Left renal pelvis (tissue), 4 donors: ENCODE results near the gene CD164L2. TPM values are rescaled to one million over a fixed set of nuclear protein-coding genes. Genes with fewer than 3 reads are reported as not detected.
"Not testable (repeated sequence)": the region's sequence is repeated elsewhere in the genome, so short reads cannot be mapped to it uniquely, and the experiment has no call there.

Source experiments
- DNase-seq, 4 donors: peaks; one replicate each; pipeline ENCODE4 v3.0.0-alpha.2; 2013; ENCODE audit warnings: low read depth in 4 of 4, low spot score in 3 of 4
- polyA plus RNA-seq, 4 donors: library from polyadenylated mRNA; unstranded; fragments of 120-200 nt; gene quantifications; one replicate each; pipeline ENCODE4 v1.2.1, GENCODE V29; 2013; ENCODE audit not compliant: insufficient read length in 4 of 4

Gene CD164L2
- under 1 TPM in 3 of 4 donors, not detected in 1; 0.20 to 0.26 (median 0.20) TPM for polyA plus RNA-seq

- DNase-seq, result no peak
Measured at GRCh38 chr1:27383039-27383605, at the start of gene CD164L2. CD164L2 (minus strand) TSS chr1:27383333; CDS start chr1:27383239, 94 bp downstream.

DNA sequence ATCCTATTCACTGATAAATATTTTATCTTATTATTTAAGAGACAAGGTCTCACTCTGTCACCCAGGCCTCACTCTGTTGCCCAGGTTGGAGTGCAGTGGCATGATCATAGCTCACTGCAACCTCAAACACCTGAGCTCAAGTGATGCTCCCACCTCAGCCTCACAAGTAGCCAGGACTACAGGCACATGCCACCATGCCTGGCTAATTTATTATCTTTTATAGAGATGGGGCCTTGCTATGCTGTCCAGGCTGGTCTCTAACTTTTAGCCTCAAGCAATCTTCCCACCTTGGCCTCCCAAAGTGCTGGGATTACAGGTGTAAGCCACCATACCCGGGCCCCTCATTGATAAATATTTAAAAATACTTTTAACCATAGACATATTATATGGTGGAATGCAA lies 49.6 kb upstream of the CD164L2 start:
- not testable (repeated sequence) for DNase-seq

GRCh38 chr1:27431601-27431940 lies 48.4 kb upstream of the CD164L2 start:
- DNase-seq, result no peak

DNA sequence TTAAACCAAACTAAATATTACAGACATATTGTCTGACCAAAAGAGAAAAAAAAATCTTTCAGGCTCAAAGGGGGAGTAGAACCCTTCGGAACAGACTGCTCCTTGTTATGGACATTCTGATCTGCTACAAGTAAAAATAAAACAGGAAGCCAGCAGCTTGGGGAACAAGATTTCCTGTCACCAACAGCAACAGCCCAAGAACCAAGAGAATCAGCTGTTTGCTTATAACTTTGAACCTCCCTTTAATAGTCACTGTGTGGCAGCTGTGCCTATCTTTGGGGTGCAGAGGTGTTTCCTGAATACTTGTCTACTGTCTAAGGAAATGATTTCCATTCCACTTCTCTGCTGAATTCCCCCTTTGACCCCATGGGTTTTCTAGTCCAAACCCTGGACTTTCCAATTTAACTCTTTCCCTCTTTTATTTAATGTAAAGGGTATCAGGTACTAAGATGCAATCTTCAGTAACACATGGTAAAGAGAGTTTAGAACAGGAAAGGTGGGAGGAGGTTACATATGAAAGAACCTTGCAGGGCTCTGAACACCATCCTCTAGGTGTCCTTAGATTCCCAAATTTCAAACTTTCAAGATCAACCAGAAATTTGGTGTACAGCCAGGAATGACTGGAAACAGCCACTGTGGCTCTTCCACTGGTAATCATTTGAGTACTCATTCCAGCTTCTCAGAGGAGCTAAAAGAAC lies 47.9 kb upstream of the CD164L2 start:
- no peak for DNase-seq

GRCh38 chr1:27429029-27429425 lies 45.9 kb upstream of the CD164L2 start:
- no peak for DNase-seq

- no peak for DNase-seq
Measured at GRCh38 chr1:27428316-27429028, 45.3 kb upstream of the CD164L2 start.

GRCh38 chr1:27427816-27428315 lies 44.7 kb upstream of the CD164L2 start:
- DNase-seq, result no peak

- no peak for DNase-seq
Measured at GRCh38 chr1:27427329-27427728, 44.2 kb upstream of the CD164L2 start.

GRCh38 chr1:27423709-27424108 lies 40.6 kb upstream of the CD164L2 start:
- DNase-seq, result no peak

DNA sequence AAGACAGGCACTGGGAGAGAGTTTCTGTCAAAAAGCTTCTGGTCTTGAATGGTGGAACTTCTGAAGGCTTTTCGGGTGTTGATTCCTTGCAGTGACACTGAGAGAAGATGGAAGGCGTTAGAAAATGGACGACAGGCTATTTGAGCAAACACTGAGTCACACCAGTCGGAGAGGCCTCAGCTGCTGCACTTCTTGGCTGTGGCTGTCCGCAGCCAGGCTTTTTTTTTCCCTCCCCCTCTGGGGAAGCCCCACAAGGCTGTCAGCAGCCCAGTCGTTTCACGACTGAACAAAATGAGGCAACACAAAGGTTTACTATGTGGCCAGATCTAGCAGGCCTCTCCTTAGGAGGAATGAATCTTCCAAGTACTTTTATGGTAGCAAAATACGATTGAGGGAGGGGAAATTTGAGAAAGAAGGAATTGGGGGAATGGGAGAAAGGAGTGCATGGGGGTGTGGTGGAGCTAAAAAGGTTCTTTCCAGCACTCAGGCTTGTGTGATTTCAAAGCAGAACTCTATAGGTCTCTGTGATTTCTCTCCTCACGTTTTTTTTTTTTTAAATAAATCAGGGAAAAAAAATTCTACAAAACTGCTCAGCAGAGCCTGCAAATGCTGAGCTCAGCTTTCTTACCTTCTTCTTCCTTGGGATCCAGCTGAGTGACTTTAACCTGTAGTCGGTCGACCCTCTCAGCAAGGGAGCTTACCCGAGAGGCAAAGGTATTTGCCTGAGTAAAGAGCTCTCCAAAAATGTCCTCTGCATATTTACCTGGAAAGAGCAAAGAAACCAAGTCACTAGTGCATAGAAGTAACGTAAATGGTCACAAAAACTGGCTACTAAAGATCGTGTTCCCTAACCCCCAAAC lies 35.4 kb upstream of the CD164L2 start:
- DNase-seq, result peak in 1 of 4 donors; percentile 57

- DNase-seq, result no peak
Measured at GRCh38 chr1:27417713-27418112, 34.6 kb upstream of the CD164L2 start.

- no peak for DNase-seq
Measured at GRCh38 chr1:27416387-27417111, 33.4 kb upstream of the CD164L2 start.

DNA sequence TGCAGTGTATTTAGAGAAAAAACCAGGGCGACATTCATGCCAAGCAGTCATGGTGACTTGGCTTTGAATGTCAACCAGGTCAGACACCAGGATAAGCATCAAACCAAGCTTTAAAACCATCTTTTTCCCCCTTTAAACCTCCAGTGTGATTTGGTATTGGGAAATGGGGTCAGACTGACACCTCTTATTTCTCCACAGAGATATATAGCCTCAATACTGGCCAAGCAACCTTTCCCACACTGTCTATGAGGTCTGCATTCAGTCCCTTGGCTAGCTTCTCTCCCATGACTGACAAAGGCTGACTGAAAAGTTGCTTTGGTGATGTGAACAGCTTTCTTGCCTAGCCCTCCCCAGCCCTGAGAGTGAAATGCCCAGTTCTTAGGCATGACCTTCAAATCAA lies 31.0 kb upstream of the CD164L2 start:
- no peak for DNase-seq

- no peak for DNase-seq
Measured at GRCh38 chr1:27413004-27413403, 29.9 kb upstream of the CD164L2 start.

GRCh38 chr1:27412502-27412901 lies 29.4 kb upstream of the CD164L2 start:
- no peak for DNase-seq

DNA sequence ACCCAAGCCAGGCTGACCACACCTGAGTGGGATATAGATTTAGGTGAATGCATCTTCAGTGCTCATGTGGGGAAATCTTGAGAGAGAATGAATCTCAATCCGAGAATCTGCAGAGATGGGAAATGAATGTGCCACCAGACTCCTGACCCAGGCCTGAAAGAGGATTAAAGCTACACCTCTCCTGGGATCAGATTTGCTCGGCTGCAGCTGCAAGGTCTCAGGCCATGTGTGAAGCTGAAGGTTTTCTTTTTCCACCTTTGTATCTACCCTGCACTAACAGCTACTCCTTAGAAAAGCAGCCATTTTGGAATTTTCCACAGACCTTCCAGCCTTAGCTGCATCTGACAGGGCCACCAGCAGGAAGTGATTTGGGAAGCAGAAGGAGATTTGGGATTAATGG lies 27.6 kb upstream of the CD164L2 start:
- DNase-seq, result no peak

DNA sequence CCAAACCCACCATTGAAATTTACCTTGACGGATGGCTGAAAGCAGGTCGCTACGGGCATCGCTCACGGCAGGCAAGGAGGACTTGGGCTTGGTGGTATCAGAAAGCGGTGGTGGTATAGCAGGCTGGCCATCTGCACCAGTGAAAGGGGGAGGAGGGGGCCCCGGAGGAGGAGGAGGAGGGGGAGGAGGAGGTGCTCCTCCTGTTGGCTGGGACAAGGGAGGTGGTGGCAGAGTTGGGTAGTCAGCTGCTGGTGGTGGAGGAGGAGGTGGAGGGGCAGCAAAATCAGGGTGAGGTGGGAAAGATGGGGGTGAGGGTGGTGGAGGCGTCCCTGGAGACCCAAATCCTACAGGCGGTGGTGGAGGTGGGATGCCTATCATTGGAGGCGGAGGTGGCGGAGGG lies 26.5 kb upstream of the CD164L2 start:
- no peak for DNase-seq

- no peak for DNase-seq
Measured at GRCh38 chr1:27408151-27408550, 25.0 kb upstream of the CD164L2 start.

DNA sequence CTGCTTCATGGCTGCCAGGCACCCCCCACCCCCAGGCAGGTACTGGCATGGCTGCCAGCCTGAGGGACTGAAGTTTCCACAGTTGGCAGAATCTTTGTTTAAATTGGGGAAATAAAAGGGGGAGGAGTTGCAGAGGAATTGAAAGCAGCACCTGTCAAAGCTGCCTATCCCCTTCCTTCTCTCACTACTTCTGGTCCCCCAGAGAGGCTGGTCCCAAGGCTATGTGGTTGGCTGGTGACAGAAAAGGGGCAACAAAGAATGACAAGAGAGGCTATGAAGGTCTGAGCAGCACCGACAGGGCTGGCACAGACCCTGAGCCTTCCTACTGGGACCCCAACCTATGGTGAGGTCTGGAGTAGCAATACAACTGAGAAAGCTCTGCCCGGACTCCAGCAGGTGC lies 23.7 kb upstream of the CD164L2 start:
- DNase-seq, result not testable (repeated sequence)

- DNase-seq, result no peak
Measured at GRCh38 chr1:27406362-27406680, 23.2 kb upstream of the CD164L2 start.
